HG02610 (cell line): ENCODE measurements around the gene RABGAP1L.
A peak's percentile ranks its signal among the peaks of the same experiment; 100 is the strongest.
"Not testable (repeated sequence)": the region's sequence is repeated elsewhere in the genome, so short reads cannot be mapped to it uniquely, and the experiment has no call there.

Experiments
- ATAC-seq: cut with Tn5 transposase; IDR thresholded peaks from one replicate; pipeline ENCODE4 v1.9.1; 2021; ENCODE audit warnings: mild to moderate bottlenecking, moderate library complexity; ENCODE audit not compliant: unreplicated experiment

RABGAP1L gene

DNA sequence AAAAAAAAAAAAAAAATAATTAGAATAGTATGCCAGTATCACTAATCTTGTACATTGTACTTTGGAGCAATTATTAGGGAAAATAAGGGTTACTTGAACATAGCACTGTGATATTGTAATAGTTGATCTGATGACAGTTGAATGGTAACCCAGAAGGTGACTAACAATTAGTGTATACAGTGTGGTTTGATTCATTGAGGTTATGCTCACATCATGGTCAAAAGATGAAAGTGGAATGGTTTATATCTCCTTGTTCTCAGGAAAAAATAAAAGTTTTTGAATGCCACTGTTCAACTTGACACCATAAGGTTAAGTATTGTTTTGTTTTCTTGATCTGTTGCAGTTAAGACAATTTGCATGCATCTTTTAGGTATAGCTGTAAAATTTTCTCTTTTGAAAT, 375.5 kb downstream of the RABGAP1L start:
- ATAC-seq, result no peak

DNA sequence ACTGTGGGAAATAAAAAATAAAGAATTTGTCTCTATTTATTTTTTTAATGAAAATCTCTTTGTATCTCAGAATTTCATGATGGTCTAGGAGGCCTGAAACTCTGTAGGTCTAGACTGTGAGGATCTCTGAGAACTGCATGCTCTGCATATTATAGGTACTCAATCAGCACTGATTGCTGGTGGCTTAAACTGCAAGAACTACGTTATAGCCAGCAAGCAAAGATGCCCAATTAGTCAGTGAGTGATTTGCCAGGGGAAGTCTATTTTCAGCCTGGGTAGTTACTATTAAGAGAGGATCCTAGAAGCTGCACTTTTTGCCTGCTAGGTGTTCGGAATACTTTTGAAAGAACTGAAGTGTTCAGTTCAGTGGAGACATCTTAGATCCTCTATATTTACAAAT, 375.9 kb downstream of the RABGAP1L start:
- no peak for ATAC-seq

DNA sequence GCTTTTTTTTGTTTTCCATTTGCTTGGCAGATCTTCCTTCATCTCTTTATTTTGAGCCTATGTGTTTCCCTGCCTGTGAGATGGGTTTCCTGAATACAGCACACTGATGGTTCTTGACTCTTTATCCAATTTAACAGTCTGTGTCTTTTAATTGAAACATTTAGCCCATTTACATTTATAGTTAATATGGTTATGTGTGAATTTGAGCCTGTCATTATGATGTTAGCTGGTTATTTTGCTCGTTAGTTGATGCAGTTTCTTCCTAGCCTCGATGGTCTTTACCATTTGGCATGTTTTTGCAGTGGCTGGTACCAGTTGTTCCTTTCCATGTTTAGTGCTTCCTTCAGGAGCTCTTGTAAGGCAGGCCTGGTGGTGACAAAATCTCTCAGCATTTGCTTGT, 384.1 kb downstream of the RABGAP1L start:
- not testable (repeated sequence) for ATAC-seq

DNA sequence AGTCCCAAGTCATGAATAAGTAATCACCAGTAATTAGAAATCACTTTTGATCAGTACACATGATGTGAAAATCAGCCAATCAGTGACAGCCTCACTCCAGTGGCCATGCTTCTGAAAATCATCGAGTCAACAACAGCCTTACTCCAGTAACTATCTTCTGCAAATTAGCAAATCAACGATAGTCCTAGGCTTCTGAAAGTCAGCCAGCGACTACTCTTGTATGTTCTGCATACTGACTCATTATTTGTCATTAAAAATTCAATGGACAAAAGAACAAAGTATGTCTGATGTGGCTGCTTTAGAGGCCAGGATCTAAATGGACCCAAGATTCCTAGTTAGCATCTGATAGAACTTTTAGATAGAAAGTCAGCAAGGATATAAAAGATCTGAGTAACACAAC, 391.0 kb downstream of the RABGAP1L start:
- no peak for ATAC-seq

DNA sequence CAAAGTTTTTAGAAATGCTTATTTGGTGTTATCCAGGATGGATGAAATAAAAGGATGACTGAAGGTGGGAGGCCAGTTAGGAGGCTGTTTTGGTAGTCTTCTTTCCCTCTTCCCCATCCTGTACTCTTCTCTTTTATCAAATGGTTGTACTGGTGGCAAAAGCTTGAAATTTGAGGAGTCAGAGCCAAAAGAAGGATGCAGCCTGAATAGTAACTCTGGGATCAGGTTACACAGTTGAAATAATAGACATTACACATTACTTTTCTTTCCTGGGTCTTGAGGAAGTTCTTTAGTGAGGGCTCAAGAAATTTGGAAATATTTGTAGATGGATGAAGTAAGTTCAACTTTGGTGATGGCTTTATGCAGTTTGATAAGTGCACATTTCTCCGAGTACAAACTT, 397.1 kb downstream of the RABGAP1L start:
- no peak for ATAC-seq

DNA sequence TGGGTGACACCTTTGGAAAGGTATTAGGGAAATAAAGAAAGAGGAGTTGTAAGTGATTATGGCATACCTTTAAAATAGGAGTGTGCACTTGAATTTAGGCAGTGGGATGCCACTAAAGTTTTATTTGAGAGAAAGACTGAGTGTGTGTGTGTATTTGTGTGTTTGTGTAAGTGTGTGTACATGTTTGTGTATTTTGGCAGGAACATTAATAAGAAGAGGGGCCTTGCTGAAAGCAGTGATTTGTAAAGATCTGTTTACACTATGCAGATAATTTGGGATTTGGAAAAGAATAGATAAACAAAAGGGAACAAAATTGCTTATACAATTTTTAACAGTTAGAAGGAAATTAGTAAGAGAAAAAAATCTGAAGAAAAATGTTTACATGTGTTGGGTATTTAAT, 409.2 kb downstream of the RABGAP1L start:
- no peak for ATAC-seq

DNA sequence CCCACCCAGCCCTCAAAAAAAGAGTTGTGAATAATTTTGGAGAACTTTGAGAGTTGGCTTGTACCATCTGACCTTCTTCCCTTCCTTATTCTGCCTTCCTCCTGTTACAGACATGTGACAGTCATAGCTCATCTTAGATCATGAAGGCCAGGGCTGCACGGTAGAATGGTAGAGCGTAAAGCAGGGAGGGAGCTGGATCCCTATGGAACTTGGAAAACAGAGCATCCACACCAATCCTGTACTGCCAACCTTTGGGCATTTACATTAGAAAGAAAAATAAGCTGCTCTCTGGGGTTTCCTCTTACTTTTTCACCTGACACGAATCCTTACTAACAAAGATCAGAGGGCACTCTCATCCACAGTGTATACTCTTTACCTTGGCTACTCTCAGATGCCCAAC, 409.9 kb downstream of the RABGAP1L start:
- no peak for ATAC-seq

DNA sequence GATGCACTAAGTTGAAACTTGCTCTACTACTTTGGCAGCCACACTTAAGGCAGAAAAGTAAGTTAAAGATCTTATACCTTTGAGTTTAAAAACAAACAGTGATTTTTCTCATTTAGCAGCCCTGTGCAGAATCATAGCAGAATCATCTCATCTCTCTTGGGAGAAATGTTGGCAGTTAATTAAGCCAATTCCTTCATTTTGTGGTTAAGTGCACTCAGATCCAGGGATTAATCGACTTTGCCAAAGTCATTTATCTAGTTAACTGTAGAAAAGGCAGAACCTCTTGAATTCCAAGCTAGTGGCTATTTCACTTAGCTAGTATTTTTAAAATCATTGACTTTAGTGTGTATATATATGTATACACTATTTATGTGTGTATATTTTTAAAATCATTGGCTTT, 413.5 kb downstream of the RABGAP1L start:
- ATAC-seq, result no peak

DNA sequence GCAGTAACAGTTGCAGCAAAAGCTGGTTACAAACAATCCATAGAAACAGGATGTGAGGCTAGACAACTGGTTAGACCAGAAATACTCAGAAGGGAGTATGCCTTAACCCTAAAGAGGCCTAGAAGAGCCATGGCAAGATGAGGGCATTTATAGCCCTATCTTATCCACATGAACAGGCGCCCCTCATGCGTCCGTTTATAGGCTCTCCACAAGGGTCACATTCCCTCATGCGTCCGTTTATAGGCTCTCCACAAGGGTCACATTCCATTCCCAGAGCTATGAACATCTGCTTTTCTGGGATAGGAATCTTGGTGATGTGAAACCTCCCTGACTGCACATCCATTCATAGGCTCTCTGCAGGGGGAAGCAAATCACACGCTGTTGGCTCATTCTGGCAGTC, 416.8 kb downstream of the RABGAP1L start:
- ATAC-seq, result not testable (repeated sequence)

DNA sequence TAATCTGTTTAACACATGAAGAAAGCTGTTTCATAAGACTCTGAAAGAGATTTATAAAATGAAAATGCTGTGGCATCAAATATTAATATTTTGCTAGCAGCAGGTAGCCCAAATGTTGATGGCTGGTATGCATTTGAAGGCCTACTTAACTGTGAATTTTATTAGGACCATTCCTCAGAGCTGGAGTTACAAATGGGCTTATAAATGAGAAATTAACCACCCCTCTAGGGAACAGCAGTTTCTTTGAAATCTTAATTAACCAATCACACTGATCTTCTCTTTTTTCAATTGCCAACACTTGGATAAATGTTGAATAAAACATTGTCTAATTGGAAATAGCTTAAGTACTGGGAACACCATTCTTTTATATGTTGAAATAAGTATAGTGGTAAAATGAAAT, 418.4 kb downstream of the RABGAP1L start:
- no peak for ATAC-seq

DNA sequence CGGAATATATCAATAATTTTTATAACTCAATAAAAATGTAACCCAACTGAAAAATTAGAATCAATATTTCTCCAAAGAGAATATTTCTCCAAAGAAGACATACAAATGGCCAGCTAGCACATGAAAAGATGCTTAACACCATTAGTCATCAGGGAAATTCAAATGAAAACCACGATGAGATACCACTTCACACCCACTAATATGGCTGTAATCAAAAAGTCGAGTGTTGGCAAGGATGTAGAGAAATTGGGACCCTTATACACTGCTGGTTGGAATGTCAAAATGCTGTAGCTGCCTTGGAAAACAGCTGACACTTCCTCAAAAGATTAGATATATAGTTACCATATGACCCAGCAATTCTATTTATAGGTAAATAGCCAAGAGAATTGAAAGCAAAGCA, 421.5 kb downstream of the RABGAP1L start:
- no peak for ATAC-seq

DNA sequence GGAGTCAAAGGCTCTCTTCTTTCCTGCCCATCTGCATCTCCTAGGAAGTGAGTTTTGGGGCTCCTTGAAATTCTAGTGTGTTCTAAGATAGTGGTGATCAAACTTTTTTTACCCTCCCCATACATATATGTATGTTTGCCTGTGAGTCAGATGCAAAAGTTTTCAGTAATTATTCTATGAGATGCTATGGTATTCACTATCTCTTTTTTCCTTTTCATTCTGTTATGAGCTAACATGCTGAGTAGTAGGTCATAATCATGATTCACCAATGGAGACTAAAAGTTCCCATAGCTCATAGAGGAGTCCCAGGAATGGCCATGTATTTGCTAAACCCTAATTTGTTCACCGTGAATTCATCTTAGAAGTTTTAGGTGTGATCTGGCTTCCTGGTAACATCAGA, 424.0 kb downstream of the RABGAP1L start:
- ATAC-seq, result no peak

DNA sequence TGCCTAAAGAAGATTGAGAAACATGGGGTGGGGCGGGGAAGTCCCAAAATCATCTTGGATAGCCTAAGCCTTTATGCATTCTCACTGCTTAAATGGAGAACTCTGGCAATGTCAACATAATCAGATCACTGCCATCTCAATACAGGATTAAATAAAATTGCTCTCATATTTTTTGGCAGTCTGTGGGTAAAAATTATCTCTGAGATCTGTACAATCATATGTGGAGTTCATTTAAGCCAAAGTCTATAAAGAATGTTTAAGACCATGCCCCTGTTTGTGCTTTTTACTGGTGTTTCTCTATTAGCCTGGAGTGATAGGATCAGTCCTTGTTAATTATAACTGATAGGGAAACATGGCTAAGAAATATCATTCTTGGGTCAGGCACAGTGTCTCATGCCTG, 424.8 kb downstream of the RABGAP1L start:
- ATAC-seq, result no peak

DNA sequence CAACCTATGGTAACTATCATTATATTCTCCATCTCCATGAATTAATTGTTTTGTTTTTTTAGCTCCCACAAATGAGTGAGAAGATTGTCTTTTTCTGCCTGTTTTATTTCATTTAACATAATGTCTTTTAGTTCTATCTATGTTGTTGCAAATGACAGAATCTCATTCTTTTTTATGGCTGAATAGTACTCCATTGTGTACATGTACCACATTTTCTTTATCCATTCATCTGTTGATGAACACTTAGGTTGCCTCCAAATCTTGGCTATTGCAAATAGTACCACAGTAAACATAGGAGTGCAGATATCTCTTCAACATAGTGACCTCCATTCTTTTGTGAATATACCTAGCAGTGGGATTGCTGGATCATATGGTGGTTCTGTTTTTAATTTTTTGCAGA, 429.3 kb downstream of the RABGAP1L start:
- not testable (repeated sequence) for ATAC-seq

DNA sequence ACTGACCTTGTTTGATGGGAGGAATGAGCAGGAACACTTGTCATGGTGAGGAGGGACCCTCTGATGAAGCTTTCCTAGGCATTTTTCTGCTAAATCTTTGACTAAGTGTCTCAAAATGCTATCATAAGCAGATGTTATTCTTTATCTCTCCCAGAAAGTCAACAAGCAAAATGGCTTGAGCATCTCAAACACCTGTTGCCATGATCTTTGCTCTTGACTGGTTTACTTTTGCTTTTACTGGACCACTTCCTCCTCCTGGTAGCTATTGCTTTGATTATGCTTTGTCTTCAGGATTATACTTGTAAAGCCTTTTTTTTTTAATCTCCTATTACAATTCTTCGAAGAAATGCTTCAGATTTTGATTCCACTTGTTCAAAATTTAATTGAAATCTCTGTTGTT, 445.9 kb downstream of the RABGAP1L start:
- peak; percentile 65 for ATAC-seq

DNA sequence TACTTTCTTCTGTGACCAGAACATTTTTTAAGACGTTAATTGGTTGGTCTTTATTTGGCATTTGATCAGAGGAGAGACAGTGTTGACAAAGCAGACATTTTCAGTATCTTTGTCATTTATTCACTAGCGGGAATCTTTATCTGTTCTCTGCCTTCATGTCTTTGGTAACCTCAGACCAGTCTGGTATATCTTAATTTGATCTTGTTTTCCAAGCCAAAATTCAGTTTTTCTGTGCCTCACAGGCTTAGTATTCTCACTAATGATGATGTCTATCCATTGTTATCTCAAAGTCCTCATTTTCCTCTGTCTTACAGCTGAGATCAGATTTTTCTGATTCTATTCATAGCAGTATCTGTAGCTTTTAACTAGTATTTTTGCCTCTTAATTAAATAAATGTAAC, 447.2 kb downstream of the RABGAP1L start:
- ATAC-seq, result no peak

DNA sequence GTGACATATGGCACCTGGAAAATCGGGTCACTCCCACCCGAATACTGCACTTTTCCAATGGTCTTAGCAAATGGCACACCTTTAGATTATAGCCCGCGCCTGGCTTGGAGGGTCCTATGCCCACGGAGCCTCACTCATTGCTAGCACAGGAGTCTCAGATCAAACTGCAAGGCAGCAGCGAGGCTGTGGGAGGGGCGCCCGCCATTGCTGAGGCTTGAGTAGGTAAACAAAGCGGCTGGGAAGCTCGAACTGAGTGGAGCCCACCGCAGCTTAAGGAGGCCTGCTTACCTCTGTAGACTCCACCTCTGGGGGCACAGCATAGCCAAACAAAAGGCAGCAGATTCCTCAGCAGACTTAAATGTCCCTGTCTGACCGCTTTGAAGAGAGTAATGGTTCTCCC, 458.6 kb downstream of the RABGAP1L start:
- ATAC-seq, result not testable (repeated sequence)

DNA sequence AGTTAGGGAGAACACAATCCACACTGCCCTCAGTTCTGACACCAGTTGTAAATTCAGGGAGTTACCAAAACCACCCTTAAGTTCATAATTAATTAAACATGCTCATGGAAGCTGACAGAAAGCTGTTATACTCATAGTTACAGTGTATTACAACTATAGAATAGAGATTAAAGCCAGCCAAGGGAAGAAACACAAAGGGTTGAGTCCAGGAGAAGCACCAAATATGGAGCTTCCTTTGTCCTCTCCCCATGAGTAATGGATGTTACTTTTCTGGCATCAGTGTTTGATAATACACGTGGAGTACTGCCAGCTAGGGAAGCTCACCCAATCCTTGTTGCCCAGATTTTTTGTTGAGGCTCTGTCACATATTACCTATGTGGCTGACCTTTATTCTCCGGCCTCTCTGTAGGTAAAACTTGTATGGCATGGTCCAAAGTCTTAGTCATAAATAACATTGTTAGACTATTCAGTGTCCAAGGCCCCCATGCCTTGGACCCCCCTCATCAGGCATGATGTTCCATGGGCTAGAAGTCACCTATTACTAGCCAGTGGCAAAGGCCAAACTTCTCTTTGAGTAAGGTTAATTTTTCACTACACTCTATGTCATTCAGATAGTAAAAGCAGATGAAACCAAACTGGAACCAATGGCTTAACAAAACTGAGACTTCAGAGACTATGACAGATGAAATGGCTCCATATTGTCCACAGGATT, 464.2 kb downstream of the RABGAP1L start:
- ATAC-seq, result no peak

DNA sequence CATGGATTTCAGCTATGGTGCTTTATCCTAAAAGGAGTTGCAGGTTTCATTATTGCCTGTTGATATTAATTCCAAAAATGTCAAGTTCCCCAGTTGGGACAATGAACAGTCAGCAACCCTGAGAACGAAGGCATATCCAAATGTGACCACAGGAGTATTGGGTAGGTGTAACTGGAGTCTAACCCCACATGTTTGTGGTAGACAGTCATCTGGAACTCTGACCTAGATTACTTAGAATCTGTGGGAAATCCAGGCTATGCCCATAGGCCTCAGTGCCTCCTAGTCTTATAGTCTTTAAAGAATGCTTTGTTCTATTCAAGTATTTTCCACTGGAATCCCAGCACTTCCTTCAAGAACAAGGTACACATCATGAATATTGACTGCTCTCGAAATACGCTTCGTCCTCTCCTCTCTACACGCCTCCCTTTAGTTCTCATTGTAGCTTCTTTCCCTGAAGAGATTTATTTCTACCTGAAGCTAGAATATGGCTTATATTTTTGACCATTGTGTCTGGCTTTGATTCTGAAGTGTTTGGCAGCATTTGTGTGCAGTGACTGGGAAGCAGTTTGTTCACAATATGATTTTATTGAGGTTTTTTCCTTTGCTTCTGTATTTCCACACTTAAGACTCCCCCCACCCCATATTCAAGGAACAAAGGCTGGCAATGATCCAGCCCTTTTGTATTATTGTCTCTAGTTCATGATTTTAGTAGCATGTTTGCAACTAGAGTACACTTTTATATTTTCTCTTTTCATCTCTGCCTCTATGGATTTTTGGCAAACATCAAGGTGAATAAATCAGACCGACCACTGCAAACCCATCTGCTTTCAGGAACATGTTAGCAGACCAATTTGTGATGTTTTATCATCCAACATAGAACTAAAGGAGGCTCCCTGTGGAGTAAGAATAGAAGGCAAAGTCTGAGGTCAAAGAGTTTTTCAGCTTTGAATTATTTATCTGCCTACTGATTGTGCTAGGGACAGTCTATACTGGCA, 467.0 kb downstream of the RABGAP1L start:
- ATAC-seq, result no peak

DNA sequence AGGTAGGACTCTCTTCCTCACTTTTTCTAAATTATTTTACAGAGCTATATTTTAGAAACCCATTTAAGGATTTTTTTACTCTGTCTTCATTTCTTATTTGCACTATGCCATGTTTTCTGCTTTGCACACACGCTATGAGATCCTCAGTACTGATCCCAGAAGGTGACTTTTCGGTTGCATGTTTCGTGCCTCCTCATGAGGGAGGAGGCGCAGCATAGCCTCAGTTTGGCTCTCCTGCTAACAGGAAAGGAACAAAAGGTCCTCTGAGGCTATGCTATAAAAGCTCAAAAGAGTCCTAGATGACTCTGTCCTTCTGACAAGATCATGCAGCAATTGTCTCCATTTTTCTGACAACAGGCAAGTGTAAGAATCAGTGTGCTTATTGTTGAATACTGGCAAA, 478.2 kb downstream of the RABGAP1L start:
- ATAC-seq, result no peak

DNA sequence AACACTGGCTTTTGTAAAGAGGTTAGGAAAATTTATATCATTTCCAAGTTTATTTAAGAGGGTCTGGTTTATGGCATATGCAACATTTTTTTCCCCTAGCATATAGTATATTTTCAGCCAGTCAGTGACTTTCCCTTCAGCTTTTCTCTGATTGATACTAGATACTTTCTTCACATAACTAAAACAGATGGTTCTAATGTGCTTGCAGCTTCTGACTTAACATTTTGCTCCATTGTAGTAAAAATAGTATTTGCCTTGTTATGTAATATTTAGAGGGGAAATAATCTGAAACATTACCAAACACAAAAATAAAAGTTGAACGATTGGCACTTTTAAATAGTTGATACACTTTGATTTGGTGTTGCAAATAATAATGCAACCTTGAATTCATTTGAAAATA, 480.1 kb downstream of the RABGAP1L start:
- ATAC-seq, result no peak

DNA sequence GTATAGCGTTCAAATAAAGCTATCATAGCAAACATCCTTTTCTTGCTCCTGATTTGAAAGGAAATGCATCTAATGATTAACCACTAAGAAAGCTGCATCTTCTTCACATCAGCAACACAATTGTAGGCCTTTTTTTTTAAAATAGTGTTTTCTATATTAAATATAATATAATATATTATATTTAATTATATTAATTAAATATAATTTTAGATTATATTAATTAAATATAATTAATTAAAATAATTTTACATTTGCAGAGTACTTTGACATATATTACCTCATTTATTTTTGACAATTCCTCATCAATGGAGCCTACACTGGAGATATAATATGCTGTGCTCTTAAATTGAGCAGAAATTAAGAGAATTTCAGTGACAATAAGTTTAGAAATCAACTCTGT, 481.5 kb downstream of the RABGAP1L start:
- no peak for ATAC-seq
